Measurements from ENCODE around the gene VCL.

GRCh38 chr10:74097776-74098175, 99.9 kb downstream of the VCL start:
- TF ChIP-seq, protein P1, sequence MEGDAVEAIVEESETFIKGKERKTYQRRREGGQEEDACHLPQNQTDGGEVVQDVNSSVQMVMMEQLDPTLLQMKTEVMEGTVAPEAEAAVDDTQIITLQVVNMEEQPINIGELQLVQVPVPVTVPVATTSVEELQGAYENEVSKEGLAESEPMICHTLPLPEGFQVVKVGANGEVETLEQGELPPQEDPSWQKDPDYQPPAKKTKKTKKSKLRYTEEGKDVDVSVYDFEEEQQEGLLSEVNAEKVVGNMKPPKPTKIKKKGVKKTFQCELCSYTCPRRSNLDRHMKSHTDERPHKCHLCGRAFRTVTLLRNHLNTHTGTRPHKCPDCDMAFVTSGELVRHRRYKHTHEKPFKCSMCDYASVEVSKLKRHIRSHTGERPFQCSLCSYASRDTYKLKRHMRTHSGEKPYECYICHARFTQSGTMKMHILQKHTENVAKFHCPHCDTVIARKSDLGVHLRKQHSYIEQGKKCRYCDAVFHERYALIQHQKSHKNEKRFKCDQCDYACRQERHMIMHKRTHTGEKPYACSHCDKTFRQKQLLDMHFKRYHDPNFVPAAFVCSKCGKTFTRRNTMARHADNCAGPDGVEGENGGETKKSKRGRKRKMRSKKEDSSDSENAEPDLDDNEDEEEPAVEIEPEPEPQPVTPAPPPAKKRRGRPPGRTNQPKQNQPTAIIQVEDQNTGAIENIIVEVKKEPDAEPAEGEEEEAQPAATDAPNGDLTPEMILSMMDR (IDR thresholded peaks at IDR 0.05): no peak
- TF ChIP-seq POLR2A (IDR thresholded peaks at IDR 0.05): no peak
